Smooth muscle cell (in vitro differentiated cells): ENCODE data around the gene PODNL1. TPM values are rescaled to one million over a fixed set of nuclear protein-coding genes. Genes with fewer than 3 reads are reported as not detected.

Experiments used
- DNase-seq: peaks from one replicate; lab custom pipeline; 2025; ENCODE audit not compliant: unreplicated experiment; lab: John Stamatoyannopoulos, UW
- H2AFZ ChIP-seq: fragments of 200-600 bp; sonication (generic); 2 replicates; pipeline ENCODE4 v1.6.0; 2016; ENCODE audit warnings: antibody characterized with exemption, low read depth, mild to moderate bottlenecking
- H3F3A ChIP-seq: fragments of 200-600 bp; sonication (generic); 2 replicates; pipeline ENCODE4 v1.6.0; 2017; ENCODE audit warnings: antibody characterized with exemption, low read depth
- H3K27ac ChIP-seq: fragments of 200-600 bp; sonication (generic); 2 replicates; pipeline ENCODE4 v1.5.1; 2016; ENCODE audit warnings: low read depth, mild to moderate bottlenecking
- H3K27me3 ChIP-seq: fragments of 200-600 bp; sonication (generic); 2 replicates; pipeline ENCODE4 v1.6.1; 2016; ENCODE audit warnings: low read depth, mild to moderate bottlenecking
- H3K36me3 ChIP-seq: fragments of 200-600 bp; sonication (generic); 2 replicates; pipeline ENCODE4 v1.5.1; 2016; ENCODE audit warnings: low read depth
- H3K4me1 ChIP-seq: fragments of 200-600 bp; sonication (generic); 2 replicates; pipeline ENCODE4 v1.5.1; 2016; ENCODE audit warnings: low read depth
- H3K4me2 ChIP-seq: fragments of 200-600 bp; sonication (generic); 2 replicates; pipeline ENCODE4 v1.6.0; 2016; ENCODE audit warnings: mild to moderate bottlenecking
- H3K4me3 ChIP-seq: fragments of 200-600 bp; sonication (generic); 2 replicates; pipeline ENCODE4 v1.5.1; 2016; ENCODE audit warnings: mild to moderate bottlenecking
- H3K79me2 ChIP-seq: fragments of 200-600 bp; sonication (generic); 2 replicates; pipeline ENCODE4 v1.6.0; 2016; ENCODE audit warnings: low read depth, mild to moderate bottlenecking
- H3K9ac ChIP-seq: fragments of 200-600 bp; sonication (generic); 2 replicates; pipeline ENCODE4 v1.6.0; 2016; ENCODE audit warnings: low read depth
- H3K9me3 ChIP-seq: fragments of 200-600 bp; sonication (generic); replicated peaks from 2 replicates; pipeline ENCODE4 v1.5.1; 2016; ENCODE audit warnings: low read depth
- H4K20me1 ChIP-seq: fragments of 200-600 bp; sonication (generic); 2 replicates; pipeline ENCODE4 v1.6.0; 2016; ENCODE audit warnings: low read depth
- WGBS: methylation state at CpG from one replicate; pipeline ENCODE4 v1.1.7; 2016; ENCODE audit warnings: low lambda C conversion rate; 5-methylcytosine and 5-hydroxymethylcytosine counted together
- polyA plus RNA-seq: library from polyadenylated mRNA; unstranded; fragments of >200 nt; fragmentation: Nextera tagmentation; extraction: Ambion mirVana; gene quantifications from 2 replicates; pipeline ENCODE4 v1.2.1, GENCODE V29; 2016
- total RNA-seq: library from RNA; depleted of rRNA; stranded (reverse); fragments of >200 nt; gene quantifications from 2 replicates; pipeline ENCODE4 v1.2.3, GENCODE V29; 2014
- TF ChIP-seq, protein P1 (sequence below): fragments of 200-600 bp; sonication (generic); IDR thresholded peaks from 2 replicates; pipeline ENCODE4 v1.5.1; 2017; ENCODE audit warnings: borderline replicate concordance, mild to moderate bottlenecking, antibody characterized with exemption; ENCODE audit not compliant: insufficient read depth, poor library complexity, severe bottlenecking

Gene PODNL1
- total and polyA plus RNA-seq, 2 experiments from 2014 or later, result 8.9 to 53.9 TPM

DNA sequence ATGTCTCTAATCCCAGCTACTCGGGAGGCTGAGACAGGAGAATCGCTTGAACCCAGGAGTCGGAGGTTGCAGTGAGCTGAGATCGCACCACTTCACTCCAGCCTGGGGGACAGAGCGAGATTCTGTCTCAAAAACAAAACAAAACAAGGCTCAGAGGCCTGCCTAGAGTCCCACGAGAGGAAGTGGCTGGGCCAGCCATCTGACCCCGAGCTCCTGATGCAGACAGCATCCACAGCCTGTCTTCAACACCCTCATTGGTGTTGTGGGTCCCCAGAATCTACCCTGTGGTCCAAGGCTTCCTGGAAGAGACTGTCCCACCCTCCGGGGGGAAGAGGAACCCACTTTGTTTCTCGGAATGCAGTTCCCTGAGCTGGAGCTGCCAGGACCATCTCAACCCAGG lies 43.2 kb upstream of the PODNL1 start:
- no peak overlapping the region for H3K4me3 ChIP-seq
- no peak overlapping the region for H3K27ac ChIP-seq
- H3K4me1 ChIP-seq, result peaks cover 14% of the 10 kb centered on the region
- H2AFZ ChIP-seq, result no peak overlapping the region
- no peaks in the 10 kb centered on the region for H4K20me1 ChIP-seq
- H3K36me3 ChIP-seq, result no peaks in the 10 kb centered on the region
- H3K27me3 ChIP-seq, result no peaks in the 10 kb centered on the region
- no peak for DNase-seq
- TF ChIP-seq, protein P1, sequence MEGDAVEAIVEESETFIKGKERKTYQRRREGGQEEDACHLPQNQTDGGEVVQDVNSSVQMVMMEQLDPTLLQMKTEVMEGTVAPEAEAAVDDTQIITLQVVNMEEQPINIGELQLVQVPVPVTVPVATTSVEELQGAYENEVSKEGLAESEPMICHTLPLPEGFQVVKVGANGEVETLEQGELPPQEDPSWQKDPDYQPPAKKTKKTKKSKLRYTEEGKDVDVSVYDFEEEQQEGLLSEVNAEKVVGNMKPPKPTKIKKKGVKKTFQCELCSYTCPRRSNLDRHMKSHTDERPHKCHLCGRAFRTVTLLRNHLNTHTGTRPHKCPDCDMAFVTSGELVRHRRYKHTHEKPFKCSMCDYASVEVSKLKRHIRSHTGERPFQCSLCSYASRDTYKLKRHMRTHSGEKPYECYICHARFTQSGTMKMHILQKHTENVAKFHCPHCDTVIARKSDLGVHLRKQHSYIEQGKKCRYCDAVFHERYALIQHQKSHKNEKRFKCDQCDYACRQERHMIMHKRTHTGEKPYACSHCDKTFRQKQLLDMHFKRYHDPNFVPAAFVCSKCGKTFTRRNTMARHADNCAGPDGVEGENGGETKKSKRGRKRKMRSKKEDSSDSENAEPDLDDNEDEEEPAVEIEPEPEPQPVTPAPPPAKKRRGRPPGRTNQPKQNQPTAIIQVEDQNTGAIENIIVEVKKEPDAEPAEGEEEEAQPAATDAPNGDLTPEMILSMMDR, result no peak
- no peaks in the 10 kb centered on the region for H3K79me2 ChIP-seq
- no peak overlapping the region for H3K9ac ChIP-seq
- no peaks in the 10 kb centered on the region for H3F3A ChIP-seq
- 93% methylated on average over 9 of the region's 9 CpGs for WGBS
- H3K9me3 ChIP-seq, result no peaks in the 10 kb centered on the region
- H3K4me2 ChIP-seq, result no peak overlapping the region

DNA sequence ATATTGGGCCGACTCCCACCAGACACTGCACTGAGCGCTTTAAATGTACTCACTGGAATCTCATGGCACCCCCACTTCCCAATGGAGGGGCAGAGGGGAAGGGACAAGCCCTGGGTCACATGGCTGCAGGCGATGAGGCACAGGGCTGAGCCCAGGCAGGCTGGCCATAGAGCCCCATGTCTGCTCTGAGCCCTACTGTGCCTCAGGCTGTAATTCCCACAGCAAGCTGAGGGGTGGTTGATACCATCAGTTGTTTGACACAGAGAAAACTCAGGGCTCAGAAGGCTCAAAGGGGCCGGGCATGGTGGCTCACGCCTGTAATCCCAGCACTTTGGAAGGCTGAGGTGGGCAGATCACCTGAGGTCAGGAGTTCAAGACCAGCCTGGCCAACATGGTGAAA lies 42.8 kb upstream of the PODNL1 start:
- H3K4me3 ChIP-seq, result no peak overlapping the region
- DNase-seq, result no peak
- no peaks in the 10 kb centered on the region for H3K79me2 ChIP-seq
- no peak overlapping the region for H3K27ac ChIP-seq
- H4K20me1 ChIP-seq, result no peaks in the 10 kb centered on the region
- H3F3A ChIP-seq, result no peaks in the 10 kb centered on the region
- H3K9ac ChIP-seq, result no peak overlapping the region
- TF ChIP-seq, protein P1, result no peak
- H3K27me3 ChIP-seq, result no peaks in the 10 kb centered on the region
- no peaks in the 10 kb centered on the region for H3K36me3 ChIP-seq
- no peak overlapping the region for H2AFZ ChIP-seq
- peaks cover 10% of the 10 kb centered on the region for H3K4me1 ChIP-seq
- 89% methylated on average over 5 of the region's 5 CpGs for WGBS
- no peaks in the 10 kb centered on the region for H3K9me3 ChIP-seq
- no peak overlapping the region for H3K4me2 ChIP-seq

DNA sequence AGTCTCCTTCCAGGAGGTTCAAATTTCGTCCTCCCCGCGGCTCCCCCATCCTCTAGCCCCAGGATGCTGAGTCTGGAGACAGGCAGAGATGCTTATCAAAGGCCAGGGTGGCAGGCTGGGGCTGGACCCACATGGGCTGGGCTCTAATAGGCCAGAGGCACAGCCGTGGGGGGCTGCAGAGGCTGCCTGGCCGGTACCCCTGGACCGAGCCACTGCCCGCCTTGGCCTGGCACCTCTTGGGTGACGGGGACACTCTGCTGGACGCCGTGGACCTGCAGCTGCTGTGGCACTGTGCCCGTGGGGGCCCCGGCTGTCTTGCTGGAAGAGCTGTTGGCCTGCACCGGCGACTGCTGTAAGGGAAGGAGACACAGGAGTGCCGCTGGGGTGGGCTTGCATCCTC lies 42.1 kb upstream of the PODNL1 start:
- Histone ChIP-seq H3K9me3 (no peaks in the 10 kb centered on the region), H4K20me1 (no peaks in the 10 kb centered on the region), H2AFZ (no peak overlapping the region), H3K79me2 (no peaks in the 10 kb centered on the region), H3K4me2 (no peak overlapping the region), H3K9ac (no peak overlapping the region), H3K36me3 (no peaks in the 10 kb centered on the region), H3F3A (no peaks in the 10 kb centered on the region), H3K4me1 (peaks cover 6% of the 10 kb centered on the region), H3K27me3 (no peaks in the 10 kb centered on the region), H3K27ac (no peak overlapping the region), H3K4me3 (no peak overlapping the region)
- DNase-seq, result no peak
- 97% methylated on average over 15 of the region's 15 CpGs for WGBS
- TF ChIP-seq, protein P1, result no peak

DNA sequence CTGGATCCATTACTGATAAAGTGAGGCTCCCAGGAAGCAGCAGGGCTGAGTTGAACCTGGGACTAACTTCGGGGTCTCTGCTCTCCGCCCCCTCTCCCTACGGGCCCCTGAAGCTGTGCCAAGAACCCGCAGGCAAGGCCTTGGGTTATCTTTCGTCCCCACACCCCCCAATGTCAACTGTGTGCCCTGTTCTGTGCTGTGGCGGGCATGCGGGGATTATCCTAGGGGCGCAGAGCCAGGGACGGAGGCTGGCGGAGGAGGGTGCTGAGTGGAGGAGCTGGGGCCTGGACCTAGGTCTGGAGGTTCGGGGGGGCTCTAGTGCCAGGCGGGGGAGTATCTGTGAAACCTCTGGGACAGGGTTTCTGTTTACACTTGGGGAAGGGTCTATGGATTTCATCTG lies 41.5 kb upstream of the PODNL1 start:
- Histone ChIP-seq H3K4me1 (peaks cover 6% of the 10 kb centered on the region), H3K9me3 (no peaks in the 10 kb centered on the region), H3K9ac (no peak overlapping the region), H2AFZ (no peak overlapping the region), H3K27me3 (no peaks in the 10 kb centered on the region), H3K4me2 (peak overlapping the region; percentile 86), H3F3A (no peaks in the 10 kb centered on the region), H3K79me2 (no peaks in the 10 kb centered on the region), H3K4me3 (no peak overlapping the region), H4K20me1 (no peaks in the 10 kb centered on the region), H3K36me3 (no peaks in the 10 kb centered on the region), H3K27ac (no peak overlapping the region)
- 93% methylated on average over 12 of the region's 12 CpGs for WGBS
- DNase-seq, result no peak
- TF ChIP-seq, protein P1, result no peak
